Activated CD4-positive, alpha-beta T cell treated with anti-CD3 and anti-CD28 coated beads, Interleukin-2, amount 50 U/mL, for 1 hour (primary cell): ENCODE data around the gene EIF4EBP2.
A peak's percentile ranks its signal among the peaks of the same experiment; 100 is the strongest.

Experiments
- DNase-seq: peaks from one replicate; pipeline ENCODE4 v3.0.0-alpha.2; 2020

EIF4EBP2 gene

DNA sequence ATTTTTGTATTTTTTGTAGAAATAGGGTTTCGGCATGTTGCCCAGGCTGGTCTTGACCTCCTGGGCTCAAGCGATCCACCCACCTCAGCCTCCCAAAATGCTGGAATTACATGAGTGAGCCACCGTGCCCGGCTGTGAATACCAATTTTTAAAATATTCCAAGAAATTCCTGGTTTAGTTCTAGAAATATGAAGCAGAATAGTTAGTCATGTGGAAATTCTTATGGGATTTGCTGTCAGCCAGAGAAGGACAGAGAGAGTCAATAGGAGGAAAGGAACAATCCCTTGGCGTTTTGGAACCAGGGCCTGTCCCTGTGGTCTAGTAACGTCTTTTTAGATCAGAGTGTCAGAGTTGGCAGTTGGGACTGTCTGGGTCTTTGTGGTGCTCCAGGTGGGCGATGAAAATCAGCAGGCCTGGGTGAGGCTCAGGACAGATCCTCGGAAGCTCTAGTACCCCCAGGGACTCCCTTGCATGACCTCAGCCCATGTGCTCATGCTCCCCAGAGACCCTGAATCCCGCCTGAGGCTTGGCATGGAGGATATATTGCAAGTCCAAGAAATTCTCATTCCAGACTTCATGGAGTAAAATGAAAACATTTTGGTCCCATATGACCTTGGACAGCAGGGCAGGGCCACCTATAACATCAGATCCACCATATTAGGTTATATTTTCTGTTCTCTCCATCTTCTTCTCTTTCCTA is 29.8 kb downstream of the EIF4EBP2 start:
- DNase-seq = no peak

DNA sequence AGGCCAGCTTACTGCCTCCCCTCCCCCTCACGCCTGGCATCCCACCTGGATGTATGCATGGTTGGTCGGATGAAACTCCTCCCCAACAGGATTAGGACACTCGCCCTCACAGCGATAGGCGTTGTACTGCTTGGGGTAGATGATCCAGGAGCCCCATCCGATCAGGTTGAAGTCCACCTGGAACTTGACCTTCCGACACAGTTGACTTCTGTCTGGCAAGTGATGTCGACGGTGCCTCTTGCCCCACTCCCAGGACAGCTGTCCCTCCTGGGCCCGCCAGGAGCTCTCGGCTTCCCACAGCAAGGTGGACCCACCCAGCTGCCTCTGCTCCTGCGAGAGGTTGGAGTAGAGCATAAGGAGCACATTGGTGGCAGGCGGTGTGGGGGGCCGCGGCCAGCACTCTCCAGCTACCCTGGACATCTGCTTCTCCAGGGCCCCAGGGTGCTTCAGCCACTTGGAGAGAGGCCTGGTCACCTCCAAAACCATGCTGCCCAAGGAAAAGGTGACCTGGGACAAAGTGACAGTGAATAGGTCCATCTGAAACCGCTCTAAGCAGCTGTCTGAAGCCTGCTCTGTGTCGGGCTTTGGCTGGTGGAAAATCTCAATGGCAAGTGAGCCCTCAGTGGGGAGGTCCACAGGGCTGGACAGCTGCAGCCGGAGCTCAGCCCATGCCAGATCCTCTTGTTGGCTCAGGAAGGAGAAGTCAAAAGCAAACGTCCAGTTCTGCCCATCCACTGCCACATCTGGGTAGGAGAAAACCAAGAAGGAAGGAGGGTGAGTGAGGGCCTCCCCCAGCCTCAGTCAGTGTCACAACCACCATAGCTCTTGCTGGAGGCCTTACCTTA is 31.5 kb downstream of the EIF4EBP2 start:
- DNase-seq = no peak

DNA sequence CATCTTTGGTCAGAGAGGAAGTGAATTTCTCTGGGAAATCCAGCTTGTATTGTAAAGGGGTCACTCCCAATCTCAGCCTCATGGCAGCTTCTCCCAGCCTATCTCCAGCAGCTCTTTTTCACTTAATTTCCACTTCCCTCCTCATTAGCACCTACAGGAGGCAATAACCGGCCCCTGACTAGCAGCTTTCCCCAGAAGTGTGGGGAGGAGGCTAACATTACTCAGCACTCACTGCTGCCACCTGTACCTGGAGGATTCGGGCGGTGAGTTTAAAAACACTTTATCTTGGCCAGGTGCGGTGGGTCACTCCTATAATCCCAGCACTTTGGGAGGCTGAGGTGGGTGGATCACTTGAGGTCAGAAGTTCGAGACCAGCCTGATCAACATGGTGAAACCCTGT is 33.8 kb downstream of the EIF4EBP2 start:
- DNase-seq = no peak

DNA sequence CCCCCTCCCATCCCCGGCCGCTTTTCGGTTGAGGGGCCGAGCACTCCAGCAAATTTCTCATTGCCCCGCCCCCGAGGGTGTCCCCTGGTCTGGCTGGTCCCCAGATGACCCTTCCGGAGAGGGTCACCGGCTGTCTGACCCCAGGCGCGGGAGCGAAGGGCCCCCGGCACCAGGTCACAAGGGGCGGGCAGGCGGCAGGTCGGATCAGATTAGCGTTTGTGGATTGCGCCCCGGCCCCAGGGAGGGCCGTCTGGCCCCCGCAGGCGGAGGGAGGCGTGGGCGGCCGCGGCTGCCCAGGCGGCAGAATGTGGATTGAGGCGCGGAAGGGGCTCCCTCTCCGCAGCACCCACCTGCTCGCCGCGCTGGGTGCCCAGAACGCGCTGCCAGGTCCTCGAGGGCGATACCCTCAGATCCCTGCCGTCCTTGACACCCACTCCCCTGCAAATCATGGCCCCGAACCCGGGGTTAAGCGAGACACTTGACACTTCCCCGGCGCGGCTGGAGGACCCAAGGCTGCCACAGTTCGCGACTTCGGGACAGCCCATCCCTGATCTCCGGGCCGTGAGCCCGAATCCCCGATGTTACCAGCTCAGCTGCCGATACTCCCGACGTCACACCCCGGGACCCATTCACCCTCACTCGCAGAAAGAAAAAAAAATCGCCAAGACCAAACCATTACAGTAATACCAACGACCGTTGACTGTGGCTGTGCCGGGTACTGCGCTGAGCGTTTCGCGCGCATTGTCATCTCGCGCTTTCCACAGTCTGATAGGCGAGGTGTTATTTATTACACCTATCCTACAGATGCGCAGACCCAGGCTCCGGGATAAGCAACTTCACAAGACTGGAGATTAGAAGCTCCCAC is 36.6 kb downstream of the EIF4EBP2 start:
- DNase-seq = no peak

DNA sequence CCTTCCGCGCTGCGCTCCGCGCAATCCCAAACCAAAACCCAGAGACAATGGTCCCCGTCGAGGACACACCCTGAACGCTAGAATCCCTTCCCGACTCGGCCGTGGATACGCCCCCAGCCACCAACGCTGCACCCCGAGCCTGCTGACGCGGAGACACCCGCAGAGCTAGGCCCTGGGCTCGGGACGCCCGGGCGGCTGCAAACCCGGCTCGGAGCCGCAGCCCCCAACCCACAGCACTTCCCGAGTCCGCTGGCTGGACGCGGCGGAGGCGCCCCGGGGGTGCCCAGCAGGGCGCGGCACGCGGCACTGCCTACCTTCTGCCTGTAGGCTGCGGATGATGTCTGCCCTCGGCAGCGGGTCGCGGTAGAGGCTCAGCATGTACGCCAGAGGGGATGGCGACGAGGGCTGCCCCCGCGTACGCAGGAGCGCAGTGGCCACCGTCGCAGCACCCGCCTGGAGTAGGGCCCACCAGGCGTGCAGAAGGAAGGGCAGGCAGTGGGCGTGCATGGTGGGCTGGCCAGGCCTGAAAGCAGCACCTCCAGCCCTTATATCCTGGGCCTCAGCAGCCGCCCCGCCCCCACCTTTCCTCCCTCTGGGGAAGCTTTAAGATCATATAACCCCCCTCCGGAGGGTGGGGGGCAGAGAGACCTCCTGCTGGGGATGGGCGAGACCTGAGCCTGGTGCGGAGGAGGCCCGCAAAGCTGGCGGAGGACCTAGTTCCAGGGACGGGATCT is 37.4 kb downstream of the EIF4EBP2 start, which contains the start of gene NODAL:
TSS of gene NODAL (minus strand) at position 521 of the 734 bp plus-strand sequence. CDS start at position 507, 14 bp downstream.
- peak; percentile 6 for DNase-seq

DNA sequence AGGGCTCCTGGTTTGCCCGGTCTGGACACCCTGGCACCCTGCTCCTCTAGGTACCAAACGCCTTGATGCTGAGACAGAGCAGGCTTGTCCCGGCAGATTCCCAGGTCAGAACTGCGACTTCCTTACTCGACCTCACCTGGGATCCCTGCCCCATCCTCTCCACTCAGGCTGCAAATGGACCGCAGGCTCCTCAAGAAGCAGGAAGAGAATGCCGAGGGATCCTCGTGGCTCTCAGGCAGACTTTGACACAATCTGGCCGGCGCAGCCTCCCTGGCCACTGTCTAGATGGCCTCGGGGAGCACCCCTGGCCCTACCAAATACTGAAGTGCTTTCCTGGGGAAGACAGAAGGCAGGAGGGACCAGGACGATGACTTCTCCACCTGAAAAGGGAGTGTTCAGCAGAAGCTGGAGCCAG is 38.0 kb downstream of the EIF4EBP2 start:
- DNase-seq = no peak

DNA sequence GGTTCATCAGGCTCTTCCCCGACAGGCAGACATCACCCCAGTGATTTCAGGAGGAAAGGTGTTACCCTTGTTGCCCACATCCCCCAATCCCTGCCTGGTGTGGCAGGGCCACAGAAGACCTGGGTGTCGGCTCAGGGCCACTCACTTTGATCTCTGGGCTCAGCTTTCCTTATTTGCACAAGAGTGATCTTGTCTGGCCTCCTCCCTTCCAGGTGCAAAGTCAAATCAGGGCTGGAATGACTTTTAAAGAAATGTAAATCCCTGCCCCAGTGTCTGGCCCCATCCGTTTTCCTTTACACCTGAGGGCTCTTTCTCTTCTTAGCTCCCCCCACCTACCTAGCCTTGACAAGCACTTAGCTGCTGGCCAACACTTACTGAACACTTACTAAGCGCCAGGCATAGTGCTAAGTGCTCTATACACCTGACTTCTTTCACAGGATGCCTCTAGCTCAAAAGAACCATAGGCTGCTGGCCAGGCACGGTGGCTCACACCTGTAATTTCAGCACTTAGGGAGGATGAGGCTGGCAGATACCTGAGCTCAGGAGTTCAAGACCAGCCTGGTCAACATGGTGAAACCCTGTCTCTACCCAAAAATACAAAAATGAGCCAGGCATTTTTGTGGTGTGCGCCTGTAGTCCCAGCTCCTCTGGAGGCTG is 38.5 kb downstream of the EIF4EBP2 start:
- DNase-seq = no peak

DNA sequence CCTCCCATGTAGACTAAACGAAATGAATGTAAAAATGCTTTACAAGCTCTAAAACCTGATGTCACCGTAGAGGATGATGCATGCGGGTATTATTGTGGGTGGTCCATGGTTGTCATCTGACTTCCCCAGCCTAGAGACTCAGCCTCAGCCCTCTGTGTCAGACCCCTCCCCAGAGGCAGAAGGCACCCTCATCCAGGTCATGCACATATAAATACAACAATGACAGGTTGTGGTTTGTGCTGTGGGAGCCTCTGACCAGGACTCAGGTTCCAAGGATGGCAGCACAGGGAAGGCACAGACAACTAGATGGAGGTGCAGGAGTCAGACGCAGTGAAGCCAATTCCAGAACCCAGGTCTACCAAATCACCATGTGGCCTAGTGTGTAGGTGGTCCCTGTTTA is 40.8 kb downstream of the EIF4EBP2 start:
- no peak for DNase-seq

DNA sequence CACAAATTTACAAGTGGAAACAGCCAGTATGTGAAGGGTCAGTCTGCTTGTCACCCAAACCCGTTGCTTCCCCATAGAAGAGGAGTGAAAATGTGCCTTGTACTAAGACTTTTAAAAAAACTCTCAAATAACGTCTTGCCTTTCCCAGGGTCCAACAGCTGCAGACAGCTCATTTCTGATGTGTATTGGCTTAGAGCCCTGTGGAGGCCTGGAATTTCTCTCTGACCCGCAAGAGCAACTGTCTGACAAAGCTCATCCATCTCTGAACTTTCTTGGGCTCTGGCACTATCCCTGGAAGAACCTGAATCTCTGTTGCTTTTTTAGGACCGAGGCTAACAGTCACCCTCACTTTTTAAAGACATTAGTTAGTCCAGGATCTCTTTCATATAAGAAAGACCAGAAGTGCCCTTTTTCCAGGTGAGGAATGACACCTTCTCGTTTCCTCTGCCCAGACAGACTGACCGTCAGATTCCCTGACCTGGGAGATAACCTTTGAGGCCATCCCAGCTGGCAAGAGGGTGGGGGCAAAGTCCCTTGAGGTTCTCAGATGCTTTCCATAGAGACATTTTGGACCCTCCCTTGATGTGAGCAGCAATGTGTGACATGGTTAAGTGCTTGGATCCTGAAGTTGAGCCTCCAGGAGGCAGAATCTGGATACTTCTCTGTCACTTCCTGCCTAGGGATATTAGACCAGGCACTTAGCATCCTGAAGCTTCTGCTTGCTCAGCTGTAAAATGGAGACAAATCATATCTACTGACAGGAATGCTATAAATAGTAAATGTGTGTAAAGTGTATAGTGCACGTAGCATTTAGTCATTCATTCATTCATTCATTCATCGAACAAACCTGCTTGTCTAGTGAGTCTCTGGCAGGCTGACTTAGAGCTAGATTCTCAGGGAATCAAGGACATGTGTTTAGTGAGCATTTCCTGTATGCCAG is 42.0 kb downstream of the EIF4EBP2 start:
- DNase-seq = no peak

DNA sequence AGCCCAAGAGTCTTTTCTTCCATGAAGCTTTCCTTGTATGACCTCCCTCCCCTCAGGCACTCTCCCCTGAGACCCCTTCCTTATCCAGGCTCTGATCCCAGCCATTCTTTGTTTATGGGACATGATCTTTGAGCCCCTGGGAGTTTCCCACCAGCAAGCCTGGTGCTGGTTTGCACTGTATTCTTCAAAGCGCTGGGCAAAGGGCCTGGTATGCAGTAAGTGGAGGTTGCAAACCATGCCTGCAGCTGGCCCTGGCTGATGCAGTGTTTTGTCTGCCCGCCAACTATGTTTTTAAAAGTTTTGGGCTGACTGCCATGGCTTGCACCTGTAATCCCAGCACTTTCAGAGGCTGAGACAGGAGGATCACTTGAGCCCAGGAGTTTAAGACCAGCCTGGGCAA is 44.3 kb downstream of the EIF4EBP2 start:
- no peak for DNase-seq

DNA sequence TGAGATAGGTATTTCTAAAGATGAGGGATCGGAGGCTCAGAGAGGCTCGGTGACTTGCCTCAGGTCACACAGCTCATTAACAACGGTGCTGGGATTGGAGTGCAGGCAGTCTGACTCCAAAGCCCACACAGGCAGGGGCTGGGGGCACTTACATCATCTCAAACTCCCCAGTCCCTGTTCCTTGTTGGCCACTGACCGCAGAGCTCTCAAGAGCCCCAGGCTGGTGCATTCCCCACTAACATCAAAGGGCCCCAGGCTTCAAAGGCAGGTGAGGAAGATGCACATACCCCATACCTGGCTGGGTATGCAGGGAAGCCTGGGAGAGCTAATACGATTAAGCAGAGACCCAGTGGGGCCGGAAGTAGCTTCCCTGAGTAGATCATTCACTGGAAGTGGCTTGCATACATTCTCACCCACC is 51.3 kb downstream of the EIF4EBP2 start:
- no peak for DNase-seq

DNA sequence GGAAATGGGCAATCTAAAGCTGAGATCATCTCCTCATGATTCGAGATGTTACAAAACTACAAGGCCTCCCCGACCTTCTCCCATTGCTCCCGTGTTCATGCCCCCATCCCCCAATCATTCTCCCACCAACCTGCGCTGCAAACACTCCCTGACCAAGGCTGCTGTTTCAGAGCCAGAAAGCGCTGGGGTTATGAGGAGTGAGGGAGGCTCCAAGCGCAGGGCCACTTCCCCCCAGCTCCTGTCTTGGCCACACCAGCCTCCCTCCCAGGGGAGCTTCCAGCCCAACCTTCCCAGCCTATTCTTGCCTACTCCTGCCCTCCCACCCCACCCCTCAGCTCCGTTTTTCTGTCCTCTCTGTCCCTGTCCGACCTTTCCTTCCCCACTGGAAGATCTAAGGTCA is 52.2 kb downstream of the EIF4EBP2 start:
- DNase-seq = no peak

DNA sequence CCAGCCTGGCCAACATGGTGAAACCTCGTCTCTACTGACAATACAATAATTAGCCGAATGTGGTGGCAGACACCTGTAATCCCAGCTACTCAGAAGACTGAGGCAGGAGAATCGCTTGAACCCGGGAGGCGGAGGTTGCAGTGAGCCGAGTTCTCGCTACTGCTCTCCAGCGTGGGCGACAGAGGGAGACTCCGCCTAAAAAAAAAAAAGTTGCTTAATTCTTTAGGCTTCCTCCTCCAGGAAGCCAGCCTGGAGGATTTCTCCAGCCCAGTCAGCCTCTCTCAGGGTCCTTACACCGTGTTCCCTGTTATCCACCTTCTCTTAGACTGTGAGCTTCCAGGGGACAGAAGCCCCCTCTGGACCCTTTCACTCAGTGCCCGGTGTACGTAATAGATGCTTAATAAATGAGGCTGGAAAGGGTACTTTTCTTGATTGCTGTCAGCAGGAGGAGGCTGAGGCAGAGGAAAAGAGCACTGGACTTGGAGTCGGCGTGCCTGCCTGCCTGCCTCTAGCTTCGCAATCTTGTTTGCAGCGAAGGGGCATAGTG is 53.9 kb downstream of the EIF4EBP2 start:
- no peak for DNase-seq

DNA sequence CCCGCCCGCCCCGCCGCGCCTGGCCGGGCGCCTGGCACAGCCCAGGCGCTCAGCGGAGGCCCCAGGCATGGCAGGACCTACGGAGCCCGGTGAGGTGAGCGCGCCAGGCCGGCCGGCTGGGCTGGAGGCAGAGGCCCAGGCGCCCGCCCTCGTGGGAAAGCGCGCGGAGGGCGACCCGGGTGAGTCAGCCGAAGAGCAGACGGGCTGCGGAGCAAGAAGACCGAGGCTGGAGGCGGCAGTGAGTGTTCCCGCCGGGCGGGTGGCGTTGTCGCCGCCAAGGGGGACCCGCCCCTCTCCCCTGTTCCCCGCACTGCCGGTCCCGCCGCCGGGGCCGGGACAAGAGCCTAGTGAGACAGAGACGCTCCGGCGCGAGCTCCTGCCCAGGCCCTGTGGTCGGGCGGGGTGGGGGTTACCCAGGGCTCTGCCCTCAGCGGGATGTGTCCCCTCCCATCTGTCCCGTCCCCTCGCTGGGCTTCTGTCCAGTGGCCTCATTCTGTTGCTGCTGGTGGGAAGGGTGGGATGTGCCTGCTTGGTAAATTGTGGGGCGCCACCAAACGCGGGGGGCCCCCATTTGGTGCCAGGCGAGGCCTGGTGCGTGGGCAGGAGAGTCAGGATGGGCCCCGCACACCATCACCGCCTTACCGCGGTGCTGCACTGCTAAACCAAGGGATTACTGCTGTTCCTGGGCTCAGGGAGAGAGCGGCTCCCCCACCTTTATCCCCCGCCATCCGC is 54.5 kb downstream of the EIF4EBP2 start:
- DNase-seq = peak; percentile 27

DNA sequence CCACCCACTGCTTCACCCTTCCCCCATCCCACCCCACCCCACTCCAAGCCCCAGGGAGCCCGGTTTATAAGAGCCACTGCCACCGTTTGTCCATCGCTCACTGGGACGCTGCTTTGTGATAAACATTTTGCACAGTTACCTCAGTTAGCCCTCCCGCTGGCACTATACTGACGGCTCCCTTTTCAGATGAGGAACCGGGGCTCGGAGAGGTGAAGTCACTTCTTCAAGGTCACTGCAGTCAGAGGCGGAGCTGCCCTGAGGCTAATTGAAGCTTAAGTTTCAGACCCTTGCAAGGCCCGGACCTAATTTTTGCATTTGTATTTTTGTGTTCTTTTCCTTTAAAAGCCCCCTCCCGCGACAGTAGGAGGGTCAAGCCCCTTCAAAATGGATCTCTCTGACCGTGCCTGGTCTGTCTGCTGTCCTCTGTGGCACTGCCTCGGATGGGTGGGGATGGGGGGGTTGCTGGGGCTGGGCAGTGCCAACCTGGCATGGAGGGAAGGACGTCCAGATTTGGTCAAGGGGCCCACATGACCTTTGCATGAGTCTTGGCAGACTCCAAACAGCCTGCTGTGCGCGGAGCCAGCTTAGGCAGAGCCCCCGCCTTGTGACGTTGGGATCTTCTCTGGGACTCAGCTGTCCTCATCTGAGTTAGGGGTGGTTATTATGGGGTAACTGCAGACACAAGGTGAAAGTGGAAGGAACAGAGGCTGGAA is 55.3 kb downstream of the EIF4EBP2 start:
- DNase-seq = no peak

DNA sequence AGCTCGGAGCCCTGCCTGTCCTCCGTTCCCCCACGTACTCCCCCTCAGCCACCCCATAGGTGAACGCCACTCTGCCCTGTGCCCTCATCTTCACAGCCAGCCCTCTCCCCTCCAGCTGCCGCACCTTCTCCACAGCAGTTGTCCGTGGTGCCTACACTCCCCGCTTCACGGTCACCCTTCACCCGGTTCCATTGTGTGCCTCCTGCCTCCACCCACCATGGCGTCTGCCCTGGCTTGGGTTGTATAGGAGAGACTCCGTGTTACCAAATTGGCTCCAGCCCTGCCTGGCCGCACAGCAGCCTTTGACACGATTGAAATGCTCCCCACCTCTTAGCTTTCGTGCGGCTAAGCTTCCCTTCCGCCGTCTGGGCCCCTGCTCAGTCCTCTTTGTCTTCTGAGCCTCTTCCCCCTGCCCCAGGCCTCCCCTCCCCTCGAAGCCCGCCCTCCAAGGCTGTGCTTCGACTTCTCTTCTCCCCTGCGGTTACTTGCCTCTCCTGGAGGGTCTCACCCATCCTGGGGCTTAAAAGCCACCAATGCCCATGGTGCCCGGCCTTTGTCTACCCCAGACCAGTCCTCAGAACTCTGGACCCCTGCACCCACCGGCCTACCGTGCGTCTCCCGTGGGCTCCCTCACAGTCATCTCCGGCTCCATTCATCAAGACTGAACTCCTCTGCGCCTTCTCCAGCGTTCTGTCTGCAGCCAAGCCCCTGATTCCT is 56.0 kb downstream of the EIF4EBP2 start:
- DNase-seq = no peak

DNA sequence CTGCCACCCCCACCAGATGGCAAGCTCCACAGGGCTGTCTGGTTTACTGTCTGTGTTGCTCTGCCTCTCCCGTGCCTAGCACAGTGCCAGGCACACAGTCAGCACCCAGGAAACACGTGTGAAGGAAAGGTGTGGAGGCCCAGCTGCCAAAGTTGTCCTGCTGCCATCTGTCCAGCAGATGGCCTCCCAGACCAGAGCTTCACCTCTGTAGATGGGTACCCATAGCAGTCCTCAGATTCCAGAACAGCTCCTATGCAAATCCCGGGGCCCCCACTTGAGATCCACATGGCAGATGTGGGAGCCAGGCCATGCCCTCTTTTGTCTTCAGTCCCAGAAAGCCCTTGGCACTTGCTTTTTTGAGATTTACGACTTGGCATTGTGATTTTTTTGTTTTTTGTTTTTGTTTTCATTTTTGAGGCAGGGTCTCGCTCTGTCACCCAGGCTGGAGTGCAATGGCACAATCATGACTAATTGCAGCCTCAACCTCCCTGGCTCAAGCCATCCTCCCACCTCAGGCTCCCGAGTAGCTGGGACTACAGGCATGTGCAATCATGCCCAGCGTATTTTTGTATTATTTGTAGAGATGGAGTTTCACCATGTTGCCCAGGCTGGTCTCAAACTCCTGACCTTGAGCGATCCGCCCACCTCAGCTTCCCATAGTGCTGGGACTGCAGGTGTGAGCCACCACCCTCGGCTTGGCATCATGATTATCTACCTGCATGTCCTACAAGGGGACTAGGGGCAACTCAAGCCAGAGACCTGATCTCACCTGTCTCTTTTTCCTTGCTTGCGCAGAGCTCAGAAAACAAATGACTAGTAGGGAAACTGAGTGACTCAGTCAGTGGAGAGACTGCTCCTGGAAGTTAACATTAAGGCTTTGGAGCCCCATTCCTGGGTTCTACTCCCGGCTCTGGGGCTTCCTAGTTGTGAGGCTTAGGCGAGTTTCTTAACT is 57.7 kb downstream of the EIF4EBP2 start:
- peak; percentile 43 for DNase-seq
